ENCODE results near the gene JAM3. TPM values are rescaled to one million over a fixed set of nuclear protein-coding genes. Genes with fewer than 3 reads are reported as not detected.

Gene JAM3
- total and polyA plus RNA-seq, 9 of the 15 experiments (the other 6 are each of a cell fraction or from before 2014, with no cell fraction given): 0.22 to 0.76 (median 0.40) TPM

- intact Hi-C loops (cut with micrococcal nuclease): no loop called here
- no peaks in the 10 kb centered on the region for H3K27me3 ChIP-seq (ENCODE audit: control insufficient read depth in 2 of 2, insufficient read depth in 2 of 2, low read length in 2 of 2)
- no peaks in the 10 kb centered on the region for H3K9me3 ChIP-seq (replicated peaks; ENCODE audit: control insufficient read depth, insufficient read depth, low read depth, low read length)
- BruUV-seq (replicated peaks): no TSS peak
- H4K20me1 ChIP-seq (replicated peaks; ENCODE audit: control insufficient read depth, insufficient read depth, low read length): 0 out of 2 replicates have a peak, but pooled peaks cover 3% of the 10 kb centered on the region
- FAIRE-seq (no peak), ATAC-seq (no peak), DNase-seq (ENCODE audit: extremely low read depth in 1 of 4, low spot score in 3 of 4) (no peak)
- H3K4me1 ChIP-seq (replicated peaks in 1 of 2; ENCODE audit: control insufficient read depth in 2 of 2, insufficient read depth in 2 of 2, low read length in 2 of 2): no peaks in the 10 kb centered on the region
- no peak overlapping the region for H3K27ac ChIP-seq (ENCODE audit: extremely low read depth, low read depth, low read length)
- no peak overlapping the region for H3K4me2 ChIP-seq (ENCODE audit: insufficient read depth, low read length)
- no peak overlapping the region for H3K4me3 ChIP-seq
- no peaks in the 10 kb centered on the region for H3K9me1 ChIP-seq (ENCODE audit: control insufficient read depth, insufficient read depth, low read length)
- ChIA-PET POLR2A (interaction anchor here (0.6 kb wide), 1 partner anchor 971 kb away, joined by 4 read pairs; no protein-coding TSS in a partner anchor), CTCF (ENCODE audit: low intra/inter-chr PET ratio) (no interaction called here)
- in situ Hi-C loops (cut with MboI): no loop called here
- H3K36me3 ChIP-seq (ENCODE audit: control insufficient read depth, insufficient read depth, low read length): peaks cover 95% of the 10 kb centered on the region
- H3K9ac ChIP-seq (ENCODE audit: insufficient read depth in 1 of 2, low read depth in 2 of 2, low read length in 2 of 2): no peak overlapping the region
- 94% methylated on average over 7 of the region's 11 CpGs for WGBS (ENCODE audit: insufficient coverage, low coverage, missing lambda C conversion rate)
- no peak overlapping the region for H2AFZ ChIP-seq (ENCODE audit: low read depth, low read length)
- H3K79me2 ChIP-seq (ENCODE audit: control insufficient read depth, insufficient read depth, low read length): no peaks in the 10 kb centered on the region
- TF ChIP-seq CEBPB (tag; IDR thresholded peaks at IDR 0.05) (no peak), RCOR1 (IDR thresholded peaks at IDR 0.05; ENCODE audit: borderline replicate concordance in 1 of 2, low read depth in 2 of 2, low read length in 2 of 2) (no peak), CLOCK (CRISPR knock-in tag; IDR thresholded peaks at IDR 0.05; ENCODE audit: borderline replicate concordance) (no peak), NCOA6 (IDR thresholded peaks at IDR 0.05) (no peak), NELFE (IDR thresholded peaks at IDR 0.05; ENCODE audit: insufficient read depth, insufficient read length) (no peak), U2AF1 (optimal IDR thresholded peaks at IDR 0.05; ENCODE audit: low read depth, low read length) (no peak), ZSCAN29 (IDR thresholded peaks at IDR 0.05) (no peak), SRF (CRISPR knock-in tag; IDR thresholded peaks at IDR 0.05) (no peak), ZNF551 (CRISPR knock-in tag; IDR thresholded peaks at IDR 0.05) (no peak), RUNX1 (IDR thresholded peaks at IDR 0.05; ENCODE audit: low read depth) (no peak), MED1 (CRISPR knock-in tag; IDR thresholded peaks at IDR 0.05; ENCODE audit: borderline replicate concordance) (no peak), HEY1 (CRISPR knock-in tag; IDR thresholded peaks at IDR 0.05; ENCODE audit: borderline replicate concordance) (no peak), BMI1 (IDR thresholded peaks at IDR 0.05; ENCODE audit: low read length) (no peak), MIER1 (IDR thresholded peaks at IDR 0.05; ENCODE audit: low read depth) (no peak), SMARCE1 (IDR thresholded peaks at IDR 0.05) (no peak)
Observed at GRCh38 chr11:134154441-134154840, 85.6 kb downstream of the JAM3 start.
